ENCODE data around the gene VAV1.
A peak's percentile ranks its signal among the peaks of the same experiment; 100 is the strongest.

- TF ChIP-seq, protein P1, sequence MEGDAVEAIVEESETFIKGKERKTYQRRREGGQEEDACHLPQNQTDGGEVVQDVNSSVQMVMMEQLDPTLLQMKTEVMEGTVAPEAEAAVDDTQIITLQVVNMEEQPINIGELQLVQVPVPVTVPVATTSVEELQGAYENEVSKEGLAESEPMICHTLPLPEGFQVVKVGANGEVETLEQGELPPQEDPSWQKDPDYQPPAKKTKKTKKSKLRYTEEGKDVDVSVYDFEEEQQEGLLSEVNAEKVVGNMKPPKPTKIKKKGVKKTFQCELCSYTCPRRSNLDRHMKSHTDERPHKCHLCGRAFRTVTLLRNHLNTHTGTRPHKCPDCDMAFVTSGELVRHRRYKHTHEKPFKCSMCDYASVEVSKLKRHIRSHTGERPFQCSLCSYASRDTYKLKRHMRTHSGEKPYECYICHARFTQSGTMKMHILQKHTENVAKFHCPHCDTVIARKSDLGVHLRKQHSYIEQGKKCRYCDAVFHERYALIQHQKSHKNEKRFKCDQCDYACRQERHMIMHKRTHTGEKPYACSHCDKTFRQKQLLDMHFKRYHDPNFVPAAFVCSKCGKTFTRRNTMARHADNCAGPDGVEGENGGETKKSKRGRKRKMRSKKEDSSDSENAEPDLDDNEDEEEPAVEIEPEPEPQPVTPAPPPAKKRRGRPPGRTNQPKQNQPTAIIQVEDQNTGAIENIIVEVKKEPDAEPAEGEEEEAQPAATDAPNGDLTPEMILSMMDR (IDR thresholded peaks at IDR 0.05; ENCODE audit: low read length), result peak; percentile 85
- no peak for TF ChIP-seq EZH2phosphoT487 (IDR thresholded peaks at IDR 0.05; ENCODE audit: low read length)
- TF ChIP-seq EZH2 (optimal IDR thresholded peaks at IDR 0.05; ENCODE audit: low read depth, low read length), result no peak
These were observed 34.4 kb upstream of the VAV1 start for GRCh38 chr19:6737873-6738786.

Measured in MM.1S (cell line).